B cell (primary cell): Measurements from ENCODE around the gene CDC73. TPM values are rescaled to one million over a fixed set of nuclear protein-coding genes. Genes with fewer than 3 reads are reported as not detected.

Experiments
- ATAC-seq: fragments of 200-7000 bp; cut with Tn5 transposase; one replicate; pipeline ENCODE4 v1.10.0; 2021; ENCODE audit warnings: low read depth, mild to moderate bottlenecking, moderate number of reproducible peaks, moderate library complexity
- CTCF ChIA-PET: fragments of 350-600 bp; sonication (Branson Sonifier 250); formaldehyde crosslinking; loops from one replicate; lab custom pipeline; 2021; ENCODE audit warnings: antibody characterized with exemption, inconsistent platforms; lab: Charles Lee
- POLR2A ChIA-PET: fragments of 350-600 bp; sonication (Branson Sonifier 250); formaldehyde crosslinking; loops from one replicate; lab custom pipeline; 2021; ENCODE audit warnings: antibody characterized with exemption; lab: Charles Lee
- DNase-seq: peaks from one replicate; pipeline ENCODE4 v3.0.0; 2013
- H2AFZ ChIP-seq: 2 replicates; pipeline ENCODE4 v1.6.1; 2012; ENCODE audit warnings: mild to moderate bottlenecking, low read depth, low read length; ENCODE audit not compliant: insufficient read depth, poor library complexity, severe bottlenecking
- H3K27ac ChIP-seq, 2 donors: 1 replicate in 1 of 2; 2 replicates in 1 of 2; pipeline ENCODE4 v1.5.1; 2012 to 2013; ENCODE audit warnings: low read length in 2 of 2, mild to moderate bottlenecking in 2 of 2, moderate library complexity in 1 of 2
- H3K27me3 ChIP-seq, 4 experiments: fragments of 200-600 bp in 1 of 4; sonication (generic) in 1 of 4; replicated peaks in 1 of 4; 1 replicate in 2 of 4; 2 replicates in 2 of 4; pipeline versions ENCODE4 v1.6.1 to v1.7.0; 2013 to 2016; ENCODE audit warnings: low read length in 3 of 4, mild to moderate bottlenecking in 2 of 4, mixed read lengths in 1 of 4, moderate library complexity in 1 of 4; ENCODE audit not compliant: insufficient read depth in 4 of 4, control insufficient read depth in 3 of 4; ENCODE audit errors: control extremely low read depth in 1 of 4
- H3K36me3 ChIP-seq, 2 experiments: replicated peaks in 1 of 2; 1 replicate in 1 of 2; 2 replicates in 1 of 2; pipeline versions ENCODE4 v1.6.1 to v1.7.1; 2013; ENCODE audit warnings: low read length in 1 of 2; ENCODE audit not compliant: insufficient read depth in 2 of 2, control insufficient read depth in 1 of 2; ENCODE audit errors: control extremely low read depth in 1 of 2, extremely low read depth in 1 of 2
- H3K4me1 ChIP-seq, 2 donors: fragments of 200-600 bp in 1 of 2; sonication (generic) in 1 of 2; 1 replicate in 1 of 2; 2 replicates in 1 of 2; pipeline versions ENCODE4 v1.5.1 to v1.6.1; 2013 to 2017; ENCODE audit warnings: low read length in 2 of 2; ENCODE audit not compliant: control insufficient read depth in 2 of 2, insufficient read depth in 2 of 2
- H3K4me2 ChIP-seq: replicated peaks from 2 replicates; pipeline ENCODE3; 2012; ENCODE audit warnings: mild to moderate bottlenecking, low read depth, low read length; ENCODE audit not compliant: poor library complexity, severe bottlenecking
- H3K4me3 ChIP-seq, 5 experiments: fragments of 200-600 bp in 1 of 5; sonication (generic) in 1 of 5; 1 replicate in 3 of 5; 2 replicates in 2 of 5; pipeline versions ENCODE4 v1.5.1 to v1.7.0; 2011 to 2016; ENCODE audit warnings: low read length in 4 of 5, mild to moderate bottlenecking in 4 of 5, low read depth in 2 of 5, control low read depth in 1 of 5, moderate library complexity in 1 of 5; ENCODE audit not compliant: insufficient read depth in 1 of 5; ENCODE audit errors: control extremely low read depth in 1 of 5, extremely low read depth in 1 of 5
- H3K79me2 ChIP-seq: fragments of 200-600 bp; sonication (generic); one replicate; pipeline ENCODE4 v1.6.0; 2016; ENCODE audit warnings: low read length; ENCODE audit not compliant: control insufficient read depth, insufficient read depth
- H3K9ac ChIP-seq: fragments of 200-600 bp; sonication (generic); 2 replicates; pipeline ENCODE4 v1.6.1; 2017; ENCODE audit warnings: mild to moderate bottlenecking, low read length, moderate library complexity
- H3K9me3 ChIP-seq, 3 donors: one replicate each; pipeline versions ENCODE4 v1.6.1 to v1.7.1; 2013; ENCODE audit warnings: low read length in 2 of 3; ENCODE audit not compliant: control insufficient read depth in 2 of 3, insufficient read depth in 1 of 3; ENCODE audit errors: control extremely low read depth in 1 of 3
- H4K20me1 ChIP-seq: 2 replicates; pipeline ENCODE4 v1.6.0; 2012; ENCODE audit warnings: mild to moderate bottlenecking, low read length; ENCODE audit not compliant: insufficient read depth, control insufficient read depth, poor library complexity, severe bottlenecking
- H3K27ac Mint-ChIP-seq: one replicate; pipeline ENCODE4 v1.8.0; 2021; ENCODE audit warnings: mixed read lengths
- H3K27me3 Mint-ChIP-seq: one replicate; pipeline ENCODE4 v1.8.0; 2021; ENCODE audit warnings: mixed read lengths
- H3K4me1 Mint-ChIP-seq: one replicate; pipeline ENCODE4 v1.8.0; 2021; ENCODE audit warnings: mixed read lengths
- H3K4me3 Mint-ChIP-seq: one replicate; pipeline ENCODE4 v1.8.0; 2021; ENCODE audit warnings: mixed read lengths
- H3K9me3 Mint-ChIP-seq: one replicate; pipeline ENCODE4 v1.8.0; 2022; ENCODE audit warnings: mixed read lengths; ENCODE audit not compliant: insufficient read depth
- CTCF ChIP-seq: fragments of 200-600 bp; IDR thresholded peaks from one replicate; pipeline ENCODE4 v1.8.0; 2022; ENCODE audit warnings: antibody characterized with exemption, mild to moderate bottlenecking
- EZH2 ChIP-seq: IDR thresholded peaks from 2 replicates; pipeline ENCODE4 v1.6.1; 2012; ENCODE audit warnings: borderline replicate concordance, low read depth, mild to moderate bottlenecking, moderate library complexity, low read length; ENCODE audit not compliant: insufficient read depth, poor library complexity, severe bottlenecking
- WGBS: methylation state at CpG from one replicate; pipeline ENCODE4 v1.1.5; 2013; ENCODE audit warnings: missing lambda C conversion rate; ENCODE audit not compliant: insufficient coverage; 5-methylcytosine and 5-hydroxymethylcytosine counted together
- intact Hi-C: fragments of 100-400 bp; cut with micrococcal nuclease; formaldehyde crosslinking; loops from one replicate; pipeline ENCODE4 v1.10.0; 2022
- polyA plus RNA-seq: library from polyadenylated mRNA; depleted of rRNA; stranded (reverse); fragments of >200 nt; gene quantifications from 2 replicates; pipeline ENCODE4 v1.2.3, GENCODE V29; 2012
- total RNA-seq, 2 donors: library from RNA; stranded (reverse); fragments of 120-200 nt in 1 of 2; gene quantifications; 1 replicate in 1 of 2; 2 replicates in 1 of 2; pipeline versions ENCODE4 v1.2.3 to v1.2.4, GENCODE V29; 2013 to 2022

The CDC73 gene
- total and polyA plus RNA-seq, 2 donors (not counting 1 experiment from before 2014, with no cell fraction given) = 6.1 to 71.7 TPM

GRCh38 chr1:193176788-193177187 is 55.0 kb downstream of the CDC73 start:
- H2AFZ ChIP-seq = no peak overlapping the region
- no peaks in the 10 kb centered on the region for H3K27me3 ChIP-seq
- CTCF ChIA-PET = interaction anchor here (0.6 to 1.4 kb wide), 2 partner anchors 10 to 48 kb away, joined by 4 read pairs; partner anchors contain the start of gene B3GALT2
- intact Hi-C loops = loop anchor here (5.0 kb wide), 1 partner anchor 36 kb away; no protein-coding TSS in a partner anchor
- no peak for DNase-seq
- H3K9me3 ChIP-seq = no peaks in the 10 kb centered on the region
- H3K4me3 Mint-ChIP-seq = no peak overlapping the region
- H3K27me3 Mint-ChIP-seq = no peaks in the 10 kb centered on the region
- no peak for ATAC-seq
- H3K36me3 ChIP-seq = peaks cover 0 to 2% of the 10 kb centered on the region in 2 experiments
- peaks cover 5% of the 10 kb centered on the region for H3K79me2 ChIP-seq
- no peak overlapping the region for H3K27ac ChIP-seq
- H3K9ac ChIP-seq = no peak overlapping the region
- no peaks in the 10 kb centered on the region for H3K4me1 ChIP-seq
- peaks cover 18% of the 10 kb centered on the region for H4K20me1 ChIP-seq
- TF ChIP-seq CTCF (no peak), EZH2 (no peak)
- POLR2A ChIA-PET = no interaction called here
- no peak overlapping the region for H3K4me2 ChIP-seq
- no peak overlapping the region for H3K27ac Mint-ChIP-seq
- no peaks in the 10 kb centered on the region for H3K4me1 Mint-ChIP-seq
- H3K9me3 Mint-ChIP-seq = no peaks in the 10 kb centered on the region
- H3K4me3 ChIP-seq = no peak overlapping the region

- H2AFZ ChIP-seq = no peak overlapping the region
- H3K4me3 ChIP-seq = no peak overlapping the region
- H3K9me3 ChIP-seq = no peaks in the 10 kb centered on the region
- Mint-ChIP-seq H3K9me3 (no peaks in the 10 kb centered on the region), H3K27me3 (no peaks in the 10 kb centered on the region), H3K4me3 (no peak overlapping the region), H3K4me1 (peaks cover 2% of the 10 kb centered on the region), H3K27ac (no peak overlapping the region)
- CTCF ChIA-PET = no interaction called here
- no peaks in the 10 kb centered on the region for H3K27me3 ChIP-seq
- peaks cover 16% of the 10 kb centered on the region for H4K20me1 ChIP-seq
- DNase-seq (no peak), ATAC-seq (no peak)
- no peak for TF ChIP-seq CTCF
- TF ChIP-seq EZH2 = no peak
- peaks cover 10% of the 10 kb centered on the region for H3K79me2 ChIP-seq
- no peak overlapping the region for H3K9ac ChIP-seq
- no peak overlapping the region for H3K4me2 ChIP-seq
- POLR2A ChIA-PET = no interaction called here
- H3K36me3 ChIP-seq = peaks cover 0 to 2% of the 10 kb centered on the region in 2 experiments
- peaks cover 0 to 4% of the 10 kb centered on the region in 2 donors for H3K4me1 ChIP-seq
- no CpG with 5 or more reads among the region's 4 CpGs for WGBS
- no peak overlapping the region for H3K27ac ChIP-seq
- intact Hi-C loops = loop anchor here (5.0 kb wide), 1 partner anchor 33 kb away; no protein-coding TSS in a partner anchor
These were observed 57.3 kb downstream of the CDC73 start for GRCh38 chr1:193179094-193179493.
